ENCODE results near the gene HOXA9.

HOXA9 gene

DNA sequence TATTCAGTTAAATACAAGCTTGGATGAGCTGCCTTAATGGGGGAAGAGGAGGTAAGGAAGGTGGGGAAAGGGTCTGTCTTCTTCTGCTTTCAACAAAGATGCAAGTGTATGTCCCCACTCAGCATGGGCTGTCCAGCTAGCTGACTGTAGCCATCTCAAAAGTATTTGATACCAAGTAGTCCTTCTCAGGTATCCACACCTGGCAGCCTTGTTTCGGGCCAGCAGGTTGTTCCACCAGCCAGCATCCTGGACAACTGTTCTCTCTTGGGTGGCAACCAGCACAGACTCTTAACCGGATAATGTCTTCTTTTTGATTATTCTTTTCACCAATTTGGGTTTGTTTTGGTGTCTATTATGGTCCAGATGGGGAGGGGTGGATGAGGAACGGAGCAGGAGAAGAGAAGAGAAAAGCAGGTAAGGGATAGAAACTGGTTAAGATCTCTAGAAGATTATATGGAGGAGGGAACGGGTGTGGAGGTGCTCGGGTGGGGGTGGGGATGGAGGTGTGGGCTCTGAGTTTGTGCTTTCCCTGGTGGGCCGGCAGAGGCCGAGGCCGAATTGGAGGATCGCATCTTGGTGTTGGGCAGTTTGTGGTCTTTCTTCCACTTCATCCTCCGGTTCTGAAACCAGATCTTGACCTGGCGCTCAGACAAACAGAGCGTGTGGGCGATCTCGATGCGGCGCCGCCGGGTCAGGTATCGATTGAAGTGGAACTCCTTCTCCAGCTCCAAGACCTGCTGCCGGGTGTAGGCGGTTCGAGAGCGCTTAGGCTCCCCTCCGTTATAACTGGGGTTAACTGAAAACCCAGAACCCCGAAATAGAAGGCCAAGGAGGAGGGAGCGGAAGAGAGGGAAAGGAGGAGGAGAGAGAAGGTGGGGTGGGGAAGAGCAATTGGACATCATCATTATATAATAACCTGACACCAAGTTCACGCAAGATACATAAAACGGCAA, 36.3 kb downstream of the HOXA9 start:
- no peak overlapping the region for H3K4me3 ChIP-seq (ENCODE audit: low read length)
- no peaks in the 10 kb centered on the region for H3F3A ChIP-seq (ENCODE audit: insufficient read depth, low read length)
- no peaks in the 10 kb centered on the region for H3K36me3 ChIP-seq (replicated peaks; ENCODE audit: insufficient read depth, low read length)
- no peak overlapping the region for H2AFZ ChIP-seq (ENCODE audit: low read length)
- H3K79me2 ChIP-seq (ENCODE audit: low read length): no peaks in the 10 kb centered on the region
- H3K27me3 ChIP-seq (replicated peaks; ENCODE audit: insufficient read depth, low read length): peaks cover 3% of the 10 kb centered on the region; the same call in 1 of the 2 replicates
- H3K4me1 ChIP-seq (ENCODE audit: low read length): no peaks in the 10 kb centered on the region
- H3K4me2 ChIP-seq (ENCODE audit: low read depth, low read length): no peak overlapping the region
- TF ChIP-seq EZH2phosphoT487 (IDR thresholded peaks at IDR 0.05; ENCODE audit: low read length) (no peak), EZH2 (optimal IDR thresholded peaks at IDR 0.05; ENCODE audit: low read depth, low read length) (no peak)
- TF ChIP-seq, protein P1, sequence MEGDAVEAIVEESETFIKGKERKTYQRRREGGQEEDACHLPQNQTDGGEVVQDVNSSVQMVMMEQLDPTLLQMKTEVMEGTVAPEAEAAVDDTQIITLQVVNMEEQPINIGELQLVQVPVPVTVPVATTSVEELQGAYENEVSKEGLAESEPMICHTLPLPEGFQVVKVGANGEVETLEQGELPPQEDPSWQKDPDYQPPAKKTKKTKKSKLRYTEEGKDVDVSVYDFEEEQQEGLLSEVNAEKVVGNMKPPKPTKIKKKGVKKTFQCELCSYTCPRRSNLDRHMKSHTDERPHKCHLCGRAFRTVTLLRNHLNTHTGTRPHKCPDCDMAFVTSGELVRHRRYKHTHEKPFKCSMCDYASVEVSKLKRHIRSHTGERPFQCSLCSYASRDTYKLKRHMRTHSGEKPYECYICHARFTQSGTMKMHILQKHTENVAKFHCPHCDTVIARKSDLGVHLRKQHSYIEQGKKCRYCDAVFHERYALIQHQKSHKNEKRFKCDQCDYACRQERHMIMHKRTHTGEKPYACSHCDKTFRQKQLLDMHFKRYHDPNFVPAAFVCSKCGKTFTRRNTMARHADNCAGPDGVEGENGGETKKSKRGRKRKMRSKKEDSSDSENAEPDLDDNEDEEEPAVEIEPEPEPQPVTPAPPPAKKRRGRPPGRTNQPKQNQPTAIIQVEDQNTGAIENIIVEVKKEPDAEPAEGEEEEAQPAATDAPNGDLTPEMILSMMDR (IDR thresholded peaks at IDR 0.05; ENCODE audit: low read length): no peak
- no peak for DNase-seq
- no peak overlapping the region for H3K27ac ChIP-seq (ENCODE audit: low read length)
- H3K9me3 ChIP-seq (replicated peaks; ENCODE audit: insufficient read depth, low read length): no peaks in the 10 kb centered on the region
- no peaks in the 10 kb centered on the region for H4K20me1 ChIP-seq (ENCODE audit: insufficient read depth, low read length)
- no peaks in the 10 kb centered on the region for H3K9me2 ChIP-seq (replicated peaks; ENCODE audit: insufficient read depth, low read length)
- H3K9ac ChIP-seq (ENCODE audit: low read length): no peak overlapping the region

DNA sequence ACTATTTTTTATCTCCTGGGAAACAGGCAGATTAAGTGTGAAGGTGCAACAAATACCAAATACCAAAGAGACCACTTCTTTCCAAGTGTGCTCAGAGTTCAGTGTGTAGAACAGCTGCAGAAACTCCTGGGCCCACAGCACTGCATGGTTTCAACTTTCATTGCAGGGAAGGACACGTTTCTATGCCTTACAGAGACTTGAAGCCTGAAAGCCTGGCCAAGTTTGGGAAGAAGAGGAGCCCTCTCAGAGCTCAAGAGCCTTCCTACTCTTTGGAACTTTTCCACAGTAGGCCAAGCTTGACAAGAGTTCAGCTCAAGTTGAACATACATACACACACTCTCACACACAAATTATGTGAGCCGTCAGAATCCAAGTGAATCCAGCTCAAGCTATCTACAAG, 37.3 kb downstream of the HOXA9 start:
- Histone ChIP-seq H3K79me2 (ENCODE audit: low read length) (no peaks in the 10 kb centered on the region), H4K20me1 (ENCODE audit: insufficient read depth, low read length) (no peaks in the 10 kb centered on the region), H3K4me3 (ENCODE audit: low read length) (no peak overlapping the region), H3K9me3 (replicated peaks; ENCODE audit: insufficient read depth, low read length) (no peaks in the 10 kb centered on the region), H3K9ac (ENCODE audit: low read length) (no peak overlapping the region), H3K27ac (ENCODE audit: low read length) (no peak overlapping the region), H3K27me3 (replicated peaks; ENCODE audit: insufficient read depth, low read length) (peaks cover 5% of the 10 kb centered on the region; the same call in 1 of the 2 replicates), H3K4me1 (ENCODE audit: low read length) (no peaks in the 10 kb centered on the region), H3K9me2 (replicated peaks; ENCODE audit: insufficient read depth, low read length) (no peaks in the 10 kb centered on the region), H2AFZ (ENCODE audit: low read length) (no peak overlapping the region), H3K4me2 (ENCODE audit: low read depth, low read length) (no peak overlapping the region), H3F3A (ENCODE audit: insufficient read depth, low read length) (no peaks in the 10 kb centered on the region), H3K36me3 (replicated peaks; ENCODE audit: insufficient read depth, low read length) (no peaks in the 10 kb centered on the region)
- no peak for DNase-seq
- no peak for TF ChIP-seq EZH2phosphoT487 (IDR thresholded peaks at IDR 0.05; ENCODE audit: low read length)
- no peak for TF ChIP-seq EZH2 (optimal IDR thresholded peaks at IDR 0.05; ENCODE audit: low read depth, low read length)
- TF ChIP-seq, protein P1 (IDR thresholded peaks at IDR 0.05; ENCODE audit: low read length): no peak

DNA sequence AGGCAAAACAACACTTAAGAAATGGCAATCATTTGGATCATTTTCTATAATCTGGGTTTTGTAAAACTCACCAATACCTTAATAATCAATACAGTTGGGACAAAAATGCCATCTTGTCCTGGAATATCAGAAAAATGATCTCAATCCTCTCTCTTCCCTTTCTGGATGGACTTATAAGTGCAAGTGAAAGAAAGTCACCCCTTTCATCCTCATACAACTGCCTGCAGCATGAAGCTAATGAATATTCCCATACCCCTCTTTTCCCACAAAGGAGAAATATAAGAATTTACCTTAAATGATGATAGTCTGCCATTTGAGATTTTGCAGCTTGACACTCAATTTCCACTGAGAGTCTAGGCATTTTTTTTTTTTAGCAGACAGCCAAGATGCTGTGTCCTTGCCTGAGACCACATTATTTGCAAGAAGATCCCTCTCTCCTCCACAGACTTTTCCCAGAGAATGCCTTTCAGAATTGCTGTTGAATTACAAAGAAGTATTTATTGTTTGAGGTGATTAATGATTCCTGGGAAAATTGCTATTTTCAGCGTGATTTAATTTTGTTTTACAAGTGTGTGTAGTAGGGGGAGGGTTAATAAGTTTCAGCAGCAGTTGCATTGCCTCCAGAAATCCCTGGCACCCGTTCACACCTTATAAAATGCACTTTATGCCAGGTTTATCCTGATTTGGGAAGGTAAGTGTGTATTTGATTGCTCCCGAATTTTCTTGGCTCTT, 38.6 kb downstream of the HOXA9 start:
- TF ChIP-seq EZH2phosphoT487 (IDR thresholded peaks at IDR 0.05; ENCODE audit: low read length): no peak
- TF ChIP-seq, protein P1 (IDR thresholded peaks at IDR 0.05; ENCODE audit: low read length): no peak
- TF ChIP-seq EZH2 (optimal IDR thresholded peaks at IDR 0.05; ENCODE audit: low read depth, low read length): no peak
- no peak overlapping the region for H2AFZ ChIP-seq (ENCODE audit: low read length)
- no peak overlapping the region for H3K9ac ChIP-seq (ENCODE audit: low read length)
- no peak overlapping the region for H3K4me2 ChIP-seq (ENCODE audit: low read depth, low read length)
- H3K79me2 ChIP-seq (ENCODE audit: low read length): no peaks in the 10 kb centered on the region
- H4K20me1 ChIP-seq (ENCODE audit: insufficient read depth, low read length): no peaks in the 10 kb centered on the region
- no peak for DNase-seq
- no peaks in the 10 kb centered on the region for H3K4me1 ChIP-seq (ENCODE audit: low read length)
- H3K27me3 ChIP-seq (replicated peaks; ENCODE audit: insufficient read depth, low read length): 0 out of 2 replicates have a peak, but pooled peaks cover 8% of the 10 kb centered on the region
- H3K4me3 ChIP-seq (ENCODE audit: low read length): no peak overlapping the region
- H3K36me3 ChIP-seq (replicated peaks; ENCODE audit: insufficient read depth, low read length): no peaks in the 10 kb centered on the region
- H3K27ac ChIP-seq (ENCODE audit: low read length): no peak overlapping the region
- H3K9me3 ChIP-seq (replicated peaks; ENCODE audit: insufficient read depth, low read length): no peaks in the 10 kb centered on the region
- no peaks in the 10 kb centered on the region for H3K9me2 ChIP-seq (replicated peaks; ENCODE audit: insufficient read depth, low read length)
- H3F3A ChIP-seq (ENCODE audit: insufficient read depth, low read length): no peaks in the 10 kb centered on the region

All from MM.1S (cell line).